BJ (cell line): ENCODE measurements around the gene PDE7B. TPM values are rescaled to one million over a fixed set of nuclear protein-coding genes. Genes with fewer than 3 reads are reported as not detected.

Source experiments
- CTCF ChIA-PET: fragments of 350-600 bp; formaldehyde crosslinking; extraction: SDS; loops from one replicate; lab custom pipeline; 2021; ENCODE audit warnings: antibody characterized with exemption, inconsistent platforms; lab: Yijun Ruan, JAX
- POLR2A ChIA-PET: fragments of 300-600 bp; sonication (Branson Sonifier 250); formaldehyde crosslinking; extraction: SDS; loops from one replicate; lab custom pipeline; 2021; ENCODE audit warnings: antibody characterized with exemption; lab: Charles Lee
- DNase-seq: peaks from one replicate; pipeline ENCODE4 v3.0.0-alpha.2; 2011; ENCODE audit warnings: low read depth
- H3K27me3 ChIP-seq: 2 replicates; pipeline ENCODE4 v1.6.0; 2011; ENCODE audit warnings: low read length; ENCODE audit not compliant: control insufficient read depth, insufficient read depth
- H3K36me3 ChIP-seq: 2 replicates; pipeline ENCODE4 v1.5.1; 2011; ENCODE audit warnings: low read length; ENCODE audit not compliant: control insufficient read depth, insufficient read depth
- H3K4me3 ChIP-seq: 2 replicates; pipeline ENCODE4 v1.5.1; 2011; ENCODE audit warnings: low read depth, mild to moderate bottlenecking, control low read depth, low read length
- CTCF ChIP-seq: IDR thresholded peaks from 2 replicates; pipeline ENCODE4 v1.5.1; 2011; ENCODE audit warnings: low read depth, mild to moderate bottlenecking, control low read depth, inconsistent platforms, low read length, moderate library complexity; ENCODE audit not compliant: insufficient read depth
- polyA plus RNA-seq: library from polyadenylated mRNA; depleted of rRNA; stranded (reverse); fragments of >200 nt; gene quantifications from 2 replicates; pipeline ENCODE4 v1.2.3, GENCODE V29; 2011

The PDE7B gene
- polyA plus RNA-seq, 1 experiment = 2.7 TPM

DNA sequence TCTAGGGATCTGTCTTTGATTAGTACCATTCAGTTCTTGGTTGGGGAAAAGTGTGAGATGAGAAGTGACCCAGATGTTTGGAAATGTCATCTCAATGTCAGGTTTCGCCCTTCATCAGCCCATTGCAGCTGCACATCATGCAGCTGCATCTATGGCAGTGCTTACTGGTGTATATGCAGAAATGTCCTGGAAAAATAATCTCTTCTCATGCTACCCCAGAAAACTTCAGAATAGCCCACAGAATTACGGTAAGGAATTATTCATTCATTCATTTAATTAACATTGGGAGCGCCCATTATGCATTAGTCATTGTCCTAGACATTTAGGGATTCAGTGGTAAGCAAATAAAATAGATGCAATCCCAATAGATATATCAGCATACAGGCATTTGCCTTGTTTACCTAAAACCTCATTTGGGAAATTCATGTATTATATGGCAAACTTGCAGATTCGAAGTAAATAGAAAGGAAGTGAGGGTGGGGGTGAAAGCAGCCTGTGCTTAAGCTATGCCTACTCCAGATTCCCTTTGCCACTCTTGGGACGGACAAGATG, 89.2 kb downstream of the PDE7B start:
- H3K4me3 ChIP-seq = no peak overlapping the region
- CTCF ChIA-PET = no interaction called here
- POLR2A ChIA-PET = interaction anchor here (0.6 kb wide), 1 partner anchor 239 kb away, joined by 5 read pairs; no protein-coding TSS in a partner anchor
- H3K36me3 ChIP-seq = no peaks in the 10 kb centered on the region
- no peak for DNase-seq
- no peak for TF ChIP-seq CTCF
- no peaks in the 10 kb centered on the region for H3K27me3 ChIP-seq

DNA sequence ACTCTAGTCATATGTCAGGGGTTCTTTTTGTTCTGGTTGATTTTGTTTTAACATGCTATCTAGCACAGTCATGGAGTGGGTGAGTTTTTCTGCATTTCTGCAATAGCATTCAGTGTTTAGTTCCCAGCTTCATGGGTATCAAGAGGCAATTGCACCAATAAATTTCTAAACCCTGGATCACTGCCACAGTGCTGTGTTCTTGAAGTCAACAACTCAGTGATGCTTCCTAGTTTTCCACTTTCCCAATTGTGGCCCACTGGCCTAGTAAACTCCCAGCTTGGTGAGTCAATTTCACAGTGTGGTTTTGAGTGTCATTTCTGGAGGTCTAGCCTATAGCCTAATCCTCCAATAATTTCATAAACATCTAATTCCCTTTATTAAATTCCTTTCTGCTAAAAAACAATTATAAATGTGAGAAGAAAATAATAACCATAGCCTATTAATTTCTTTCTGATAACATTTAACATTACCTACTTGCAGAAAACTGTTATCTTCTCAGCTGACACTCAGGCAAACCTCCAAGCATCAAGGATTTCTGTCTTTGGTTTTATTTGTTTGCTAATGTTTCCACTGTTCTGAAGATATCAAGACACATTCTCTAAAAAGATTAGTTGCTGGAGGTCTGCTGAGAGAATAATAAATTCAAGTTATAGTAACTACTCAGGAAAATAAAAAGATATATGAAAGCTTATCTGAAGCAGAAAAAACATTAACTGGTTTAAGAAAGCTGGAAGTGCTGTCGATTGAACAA, 89.9 kb downstream of the PDE7B start:
- no peak overlapping the region for H3K4me3 ChIP-seq
- ChIA-PET POLR2A (interaction anchor here (0.6 kb wide), 1 partner anchor 239 kb away, joined by 5 read pairs; no protein-coding TSS in a partner anchor), CTCF (interaction anchor here (1.0 kb wide), 1 partner anchor 91 kb away, joined by 3 read pairs; no protein-coding TSS in a partner anchor)
- no peak for TF ChIP-seq CTCF
- DNase-seq = no peak
- H3K36me3 ChIP-seq = no peaks in the 10 kb centered on the region
- H3K27me3 ChIP-seq = no peaks in the 10 kb centered on the region

DNA sequence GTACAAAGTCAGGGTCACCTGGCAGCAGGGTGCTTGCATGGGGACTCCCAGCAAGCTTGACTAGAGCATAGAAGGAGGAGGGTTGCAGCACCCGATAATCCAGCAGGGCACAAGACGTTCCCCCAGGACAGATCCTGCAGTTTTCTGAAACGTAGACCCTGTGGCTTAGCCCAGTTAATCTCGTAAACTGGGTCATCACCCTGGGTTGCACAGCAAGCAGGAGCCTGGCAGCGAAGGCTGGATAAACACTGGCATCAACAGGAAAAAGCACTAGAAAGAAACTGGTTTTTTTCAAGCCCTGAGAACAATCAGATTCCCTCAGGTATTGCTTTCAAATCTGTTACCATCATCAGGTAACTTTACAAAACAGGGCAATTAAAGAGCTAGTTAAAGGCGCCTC, 92.6 kb downstream of the PDE7B start:
- POLR2A ChIA-PET = no interaction called here
- no peak for TF ChIP-seq CTCF
- DNase-seq = no peak
- CTCF ChIA-PET = interaction anchor here (1.2 to 1.3 kb wide), 2 partner anchors 9 to 282 kb away, joined by 3 to 5 read pairs; no protein-coding TSS in a partner anchor
- Histone ChIP-seq H3K27me3 (no peaks in the 10 kb centered on the region), H3K4me3 (no peak overlapping the region), H3K36me3 (no peaks in the 10 kb centered on the region)

GRCh38 chr6:135946674-135947073, 95.2 kb downstream of the PDE7B start:
- DNase-seq = no peak
- POLR2A ChIA-PET = no interaction called here
- no peak for TF ChIP-seq CTCF
- H3K27me3 ChIP-seq = no peaks in the 10 kb centered on the region
- CTCF ChIA-PET = no interaction called here
- H3K4me3 ChIP-seq = no peak overlapping the region
- no peaks in the 10 kb centered on the region for H3K36me3 ChIP-seq

GRCh38 chr6:135950669-135951068, 99.2 kb downstream of the PDE7B start:
- no peaks in the 10 kb centered on the region for H3K27me3 ChIP-seq
- DNase-seq = no peak
- POLR2A ChIA-PET = no interaction called here
- CTCF ChIA-PET = no interaction called here
- no peak for TF ChIP-seq CTCF
- H3K4me3 ChIP-seq = no peak overlapping the region
- H3K36me3 ChIP-seq = no peaks in the 10 kb centered on the region
